Neural progenitor cell (in vitro differentiated cells): ENCODE measurements around the gene MYBBP1A. TPM values are rescaled to one million over a fixed set of nuclear protein-coding genes. Genes with fewer than 3 reads are reported as not detected.

Experiments
- DNase-seq: peaks from one replicate; pipeline ENCODE4 v3.0.0-alpha.2; 2016; ENCODE audit warnings: low spot score
- H2AFZ ChIP-seq: fragments of 200-600 bp; sonication (generic); replicated peaks from 2 replicates; pipeline ENCODE4 v1.6.1; 2016; ENCODE audit warnings: antibody characterized with exemption
- H3F3A ChIP-seq: fragments of 200-600 bp; sonication (generic); 2 replicates; pipeline ENCODE4 v1.6.1; 2016; ENCODE audit warnings: antibody characterized with exemption, low read depth
- H3K27ac ChIP-seq: fragments of 200-600 bp; sonication (generic); 2 replicates; pipeline ENCODE4 v1.5.1; 2016; ENCODE audit warnings: mild to moderate bottlenecking
- H3K27me3 ChIP-seq: fragments of 200-600 bp; sonication (generic); 2 replicates; pipeline ENCODE4 v1.6.1; 2016; ENCODE audit warnings: mild to moderate bottlenecking, moderate library complexity
- H3K36me3 ChIP-seq: fragments of 200-600 bp; sonication (generic); 2 replicates; pipeline ENCODE4 v1.5.1; 2016
- H3K4me1 ChIP-seq: fragments of 200-600 bp; sonication (generic); 2 replicates; pipeline ENCODE4 v1.6.1; 2016; ENCODE audit warnings: mixed run types
- H3K4me2 ChIP-seq: fragments of 200-600 bp; sonication (generic); 2 replicates; pipeline ENCODE4 v1.6.1; 2016
- H3K4me3 ChIP-seq: fragments of 200-600 bp; sonication (generic); 2 replicates; pipeline ENCODE4 v1.5.1; 2016
- H3K79me2 ChIP-seq: fragments of 200-600 bp; sonication (generic); 2 replicates; pipeline ENCODE4 v1.6.1; 2016; ENCODE audit warnings: low read depth
- H3K9ac ChIP-seq: fragments of 200-600 bp; sonication (generic); 2 replicates; pipeline ENCODE4 v1.6.1; 2016
- H3K9me3 ChIP-seq: fragments of 200-600 bp; sonication (generic); 2 replicates; pipeline ENCODE4 v1.5.1; 2016; ENCODE audit warnings: low read depth
- H4K20me1 ChIP-seq: fragments of 200-600 bp; sonication (generic); 2 replicates; pipeline ENCODE4 v1.6.1; 2016; ENCODE audit warnings: low read depth
- H3K27ac Mint-ChIP-seq: 3 replicates; pipeline ENCODE4 v1.8.0; 2021; ENCODE audit warnings: mixed read lengths
- H3K27me3 Mint-ChIP-seq: 2 replicates; pipeline ENCODE4 v1.8.0; 2022; ENCODE audit warnings: low read depth, mild to moderate bottlenecking, inconsistent platforms, moderate library complexity, mixed read lengths; ENCODE audit not compliant: insufficient read depth
- H3K36me3 Mint-ChIP-seq: 3 replicates; pipeline ENCODE4 v1.8.0; 2021; ENCODE audit warnings: mixed read lengths
- H3K4me1 Mint-ChIP-seq: 3 replicates; pipeline ENCODE4 v1.8.0; 2021; ENCODE audit warnings: mixed read lengths
- H3K4me3 Mint-ChIP-seq: 3 replicates; pipeline ENCODE4 v1.8.0; 2021; ENCODE audit warnings: mild to moderate bottlenecking, moderate library complexity, mixed read lengths
- H3K9me3 Mint-ChIP-seq: 3 replicates; pipeline ENCODE4 v1.8.0; 2020; ENCODE audit warnings: mixed read lengths
- CTCF ChIP-seq: fragments of 200-600 bp; sonication (generic); IDR thresholded peaks from 2 replicates; pipeline ENCODE4 v1.5.1; 2017; ENCODE audit warnings: antibody characterized with exemption, mild to moderate bottlenecking
- EZH2 ChIP-seq: fragments of 200-600 bp; sonication (generic); IDR thresholded peaks from 2 replicates; pipeline ENCODE4 v1.6.1; 2017; ENCODE audit warnings: antibody characterized with exemption, mild to moderate bottlenecking, moderate library complexity
- EZH2phosphoT487 ChIP-seq: fragments of 200-600 bp; sonication (generic); IDR thresholded peaks from 2 replicates; pipeline ENCODE4 v1.6.1; 2017; ENCODE audit warnings: antibody characterized with exemption
- total RNA-seq: library from RNA; depleted of rRNA; stranded (reverse); fragments of >200 nt; gene quantifications from 2 replicates; pipeline ENCODE4 v1.2.3, GENCODE V29; 2015; ENCODE audit warnings: low replicate concordance

MYBBP1A gene
- total RNA-seq, 1 donor from 2014 or later, result 17.4 TPM

DNA sequence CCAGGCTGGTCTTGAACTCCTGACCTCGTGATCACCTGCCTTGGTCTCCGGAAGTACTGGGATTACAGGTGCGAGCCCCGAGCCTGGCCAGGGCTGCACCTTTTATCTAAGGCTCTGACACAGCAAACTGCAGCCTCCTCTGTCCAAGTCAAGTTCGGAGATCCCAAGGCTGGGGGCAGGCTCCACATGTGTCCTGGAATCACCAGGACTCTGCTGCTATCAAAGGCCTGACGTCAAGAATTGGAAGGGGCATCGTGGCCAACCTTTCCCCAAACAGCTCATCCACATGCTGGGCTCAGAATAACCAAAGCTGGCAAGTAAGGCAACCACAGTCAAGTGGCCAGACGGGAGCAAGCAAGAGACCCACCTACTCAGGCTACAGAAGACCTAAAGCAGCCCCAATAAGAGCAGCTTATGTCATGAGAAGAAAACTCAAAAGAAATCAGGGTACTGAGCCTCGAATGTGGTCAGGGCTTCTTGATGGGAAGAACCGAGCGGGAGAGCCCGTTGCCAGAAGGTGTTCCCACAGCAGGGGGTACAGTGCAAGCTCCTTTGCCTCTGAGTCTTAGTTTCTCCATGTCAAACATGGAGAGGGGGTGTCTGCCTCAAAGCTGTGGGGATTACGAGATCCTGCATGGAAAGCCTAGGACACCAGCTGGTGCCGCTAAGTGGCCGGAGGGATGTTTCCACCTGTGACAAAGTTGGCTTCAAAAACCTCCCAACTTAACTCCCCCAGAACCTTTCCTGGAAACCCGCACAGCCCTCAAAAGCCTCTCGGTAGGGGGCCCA, 7.9 kb downstream of the MYBBP1A start:
- Histone ChIP-seq H3K27ac (no peak overlapping the region), H4K20me1 (no peaks in the 10 kb centered on the region), H3K4me1 (no peaks in the 10 kb centered on the region), H3F3A (no peaks in the 10 kb centered on the region), H3K9ac (no peak overlapping the region), H3K9me3 (no peaks in the 10 kb centered on the region), H3K4me3 (no peak overlapping the region), H3K27me3 (no peaks in the 10 kb centered on the region), H3K4me2 (no peak overlapping the region), H3K79me2 (no peaks in the 10 kb centered on the region), H2AFZ (no peak overlapping the region), H3K36me3 (no peaks in the 10 kb centered on the region)
- H3K36me3 Mint-ChIP-seq, result peaks cover 4% of the 10 kb centered on the region
- no peaks in the 10 kb centered on the region for H3K9me3 Mint-ChIP-seq
- no peak overlapping the region for H3K27ac Mint-ChIP-seq
- H3K27me3 Mint-ChIP-seq, result peaks cover 5% of the 10 kb centered on the region
- no peak overlapping the region for H3K4me3 Mint-ChIP-seq
- TF ChIP-seq EZH2, result no peak
- TF ChIP-seq EZH2phosphoT487, result no peak
- no peak for TF ChIP-seq CTCF
- no peaks in the 10 kb centered on the region for H3K4me1 Mint-ChIP-seq
- no peak for DNase-seq

GRCh38 chr17:4545217-4545951, 9.8 kb downstream of the MYBBP1A start:
- no peak overlapping the region for H3K4me3 ChIP-seq
- H3K27me3 Mint-ChIP-seq, result peaks cover 2% of the 10 kb centered on the region
- H3K27ac Mint-ChIP-seq, result no peak overlapping the region
- no peak for TF ChIP-seq CTCF
- H3K36me3 Mint-ChIP-seq, result no peaks in the 10 kb centered on the region
- H3K4me1 ChIP-seq, result no peaks in the 10 kb centered on the region
- no peak for DNase-seq
- H3K4me3 Mint-ChIP-seq, result no peak overlapping the region
- H3F3A ChIP-seq, result no peaks in the 10 kb centered on the region
- no peaks in the 10 kb centered on the region for H4K20me1 ChIP-seq
- H2AFZ ChIP-seq, result no peak overlapping the region
- H3K9me3 ChIP-seq, result no peaks in the 10 kb centered on the region
- H3K36me3 ChIP-seq, result no peaks in the 10 kb centered on the region
- no peak overlapping the region for H3K27ac ChIP-seq
- H3K4me2 ChIP-seq, result no peak overlapping the region
- H3K9ac ChIP-seq, result no peak overlapping the region
- no peaks in the 10 kb centered on the region for H3K27me3 ChIP-seq
- H3K4me1 Mint-ChIP-seq, result no peaks in the 10 kb centered on the region
- H3K9me3 Mint-ChIP-seq, result no peaks in the 10 kb centered on the region
- no peaks in the 10 kb centered on the region for H3K79me2 ChIP-seq

GRCh38 chr17:4544951-4545216, 10.3 kb downstream of the MYBBP1A start:
- Histone ChIP-seq H3K79me2 (no peaks in the 10 kb centered on the region), H3K4me2 (no peak overlapping the region), H2AFZ (no peak overlapping the region), H3K27me3 (no peaks in the 10 kb centered on the region), H3K4me1 (no peaks in the 10 kb centered on the region), H4K20me1 (no peaks in the 10 kb centered on the region), H3K4me3 (no peak overlapping the region), H3F3A (no peaks in the 10 kb centered on the region), H3K9ac (no peak overlapping the region), H3K27ac (no peak overlapping the region), H3K9me3 (no peaks in the 10 kb centered on the region), H3K36me3 (no peaks in the 10 kb centered on the region)
- Mint-ChIP-seq H3K27me3 (peaks cover 2% of the 10 kb centered on the region), H3K4me1 (no peaks in the 10 kb centered on the region), H3K9me3 (no peaks in the 10 kb centered on the region), H3K27ac (no peak overlapping the region), H3K36me3 (no peaks in the 10 kb centered on the region), H3K4me3 (no peak overlapping the region)
- no peak for DNase-seq
- TF ChIP-seq EZH2phosphoT487 (no peak), CTCF (no peak)
